ENCODE measurements around the gene CNNM2.
"Not testable (repeated sequence)": the region's sequence is repeated elsewhere in the genome, so short reads cannot be mapped to it uniquely, and the experiment has no call there.

CNNM2 gene

DNA sequence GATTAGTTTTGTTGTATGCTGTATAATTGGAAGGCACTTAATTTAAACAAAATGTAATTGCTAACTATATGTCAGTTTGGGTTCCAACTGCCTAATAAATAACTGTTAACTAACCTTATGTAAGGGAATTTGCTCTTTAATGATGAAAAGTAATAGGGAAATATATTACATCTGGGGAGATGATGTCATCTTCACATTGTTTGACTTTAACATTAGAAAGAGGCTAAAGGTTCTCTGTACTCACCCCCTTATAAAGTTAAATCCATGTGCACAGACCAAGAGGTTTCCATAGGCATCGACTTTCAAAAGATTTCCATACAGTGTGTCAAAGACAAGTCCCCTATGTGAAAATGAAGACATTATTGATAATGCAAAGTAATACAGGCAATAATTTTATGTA, 187.4 kb downstream of the CNNM2 start:
- no peak for DNase-seq (ENCODE audit: low read depth, low spot score)

DNA sequence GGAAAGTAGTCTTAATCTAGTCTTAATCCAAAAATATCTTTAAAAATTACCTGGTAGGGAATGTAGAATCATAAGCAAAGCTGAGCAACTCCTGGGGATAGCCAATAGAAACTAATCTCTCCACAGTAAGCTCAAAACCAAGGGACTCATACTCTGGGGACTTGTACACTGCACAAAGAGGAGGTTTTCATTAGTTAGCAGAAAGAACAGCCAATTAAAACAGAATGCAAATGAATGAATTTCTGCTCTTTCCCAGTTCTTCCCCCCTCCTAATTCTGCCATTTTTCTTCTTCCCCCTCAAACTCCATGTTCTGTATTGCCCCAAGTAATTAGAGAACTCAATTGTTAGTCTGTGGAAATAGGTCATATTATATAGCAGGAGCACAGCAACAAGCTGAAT, 188.4 kb downstream of the CNNM2 start:
- DNase-seq (ENCODE audit: low read depth, low spot score): no peak

DNA sequence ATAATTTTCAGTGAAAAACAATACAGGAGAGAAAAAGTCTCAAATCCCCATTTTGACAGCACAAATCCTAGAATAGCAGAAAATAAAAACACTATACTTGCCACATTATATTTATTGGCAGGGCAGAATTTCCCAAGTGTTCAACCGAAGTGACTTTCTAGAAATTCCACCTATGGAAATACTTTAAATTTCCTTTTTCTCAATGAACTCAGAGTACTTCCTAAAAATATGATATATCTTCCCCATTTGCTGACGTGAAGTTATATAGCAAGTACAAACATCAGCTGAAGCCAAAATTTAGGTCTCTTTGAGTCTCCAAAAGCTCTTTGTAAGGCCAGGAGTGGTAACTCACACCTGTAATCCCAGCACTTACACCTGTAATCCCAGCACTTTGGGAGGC, 191.7 kb downstream of the CNNM2 start:
- no peak for DNase-seq (ENCODE audit: low read depth, low spot score)

DNA sequence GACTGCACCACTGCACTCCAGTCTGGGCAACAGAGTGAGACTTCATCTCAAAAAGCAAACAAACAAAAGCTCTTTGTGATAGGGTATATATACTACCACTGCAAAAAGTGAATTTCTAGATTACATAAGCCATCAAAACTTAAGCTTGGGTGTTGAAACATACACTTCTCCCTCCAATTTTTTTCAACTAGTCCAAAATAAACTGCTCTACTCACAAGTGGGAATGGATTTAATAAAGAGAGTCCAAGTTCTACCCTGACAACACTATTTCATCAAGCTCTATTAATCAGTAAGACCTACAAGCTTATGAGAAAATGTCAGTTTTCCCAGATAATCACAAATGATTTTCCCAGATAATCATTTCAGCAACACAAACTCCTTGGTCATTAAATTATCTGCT, 192.3 kb downstream of the CNNM2 start:
- DNase-seq (ENCODE audit: low read depth, low spot score): no peak

DNA sequence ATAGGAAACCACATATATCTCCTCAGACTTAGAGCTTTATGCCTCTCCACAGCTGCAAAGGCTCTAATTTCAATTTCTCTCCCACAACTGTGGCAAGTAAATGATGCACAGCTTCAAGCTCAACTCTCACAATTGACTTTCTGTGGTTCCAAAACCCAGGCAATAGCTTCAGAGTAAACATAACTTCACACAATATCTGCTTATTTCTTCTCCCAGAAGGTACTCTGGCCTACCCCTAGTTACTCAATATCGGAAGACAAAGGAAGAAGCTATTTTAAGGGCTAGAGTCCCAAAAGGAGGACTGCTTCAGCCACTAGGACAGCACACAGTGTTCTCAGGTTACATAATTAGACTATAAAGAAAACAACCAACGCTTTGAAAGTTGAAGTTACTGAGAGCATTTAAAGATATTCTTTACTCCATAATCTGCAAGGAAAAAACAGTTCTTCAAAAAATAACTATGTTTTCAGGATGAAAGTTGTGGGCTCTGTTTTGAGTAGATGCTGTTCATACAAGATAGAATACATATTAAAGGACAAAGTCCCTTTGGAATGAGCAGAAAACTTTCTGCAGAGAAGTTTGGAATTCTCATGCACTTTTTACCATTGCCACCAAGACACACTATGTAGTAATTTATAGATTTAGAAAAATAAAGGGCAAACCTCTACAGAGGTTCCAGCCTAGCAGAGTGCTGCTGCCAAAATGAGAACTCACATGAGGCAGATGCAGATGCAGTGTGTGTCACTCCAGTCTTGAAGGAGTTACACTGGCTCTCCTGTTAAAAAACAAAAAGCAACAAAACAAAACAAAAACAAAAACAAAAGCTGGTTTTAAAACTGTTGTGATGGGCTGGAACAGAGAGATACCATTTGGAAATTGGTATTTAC, 193.2 kb downstream of the CNNM2 start:
- no peak for DNase-seq (ENCODE audit: low read depth, low spot score)

DNA sequence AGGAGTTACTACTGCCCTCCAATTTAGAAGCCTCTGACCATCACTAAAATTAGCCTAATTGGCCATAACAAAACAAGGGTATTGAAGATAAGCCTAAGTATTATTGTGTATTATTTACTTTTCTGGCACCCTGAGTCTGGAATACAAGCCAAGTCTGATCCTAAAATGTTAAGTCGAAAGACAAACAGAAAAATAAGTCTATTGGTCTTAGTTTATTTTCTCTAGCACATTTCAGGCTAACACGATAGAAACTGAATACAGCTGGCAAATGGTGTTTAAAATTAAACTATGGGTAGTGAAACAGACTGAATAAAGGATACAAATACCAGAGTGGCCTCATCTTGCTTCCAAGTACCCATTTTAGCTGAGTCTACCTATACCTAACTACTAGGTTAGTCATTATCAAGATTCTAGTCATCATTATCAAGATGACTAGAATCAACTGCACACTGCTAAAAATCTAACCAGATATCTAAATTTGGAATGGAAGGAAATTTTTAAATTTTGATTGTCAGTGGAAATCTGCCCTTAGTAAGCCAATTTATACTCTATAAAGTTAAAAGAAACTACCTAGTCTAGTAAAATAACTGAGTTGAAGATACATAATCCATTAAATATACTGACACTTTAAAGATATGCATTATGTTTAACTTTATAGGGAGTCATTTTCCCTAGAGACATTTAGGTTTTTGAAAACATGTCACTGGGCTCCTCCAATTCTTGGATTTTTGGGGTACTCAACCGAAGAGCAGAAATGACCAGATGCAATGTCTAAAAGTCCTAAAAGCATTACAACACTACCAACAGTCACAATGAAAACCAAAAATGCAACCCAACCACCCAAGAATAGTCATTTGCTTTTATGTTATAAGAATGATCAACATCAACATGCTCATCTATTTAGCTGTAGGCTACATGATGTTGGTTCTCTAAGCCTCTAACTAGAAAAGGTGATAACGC, 194.1 kb downstream of the CNNM2 start:
- DNase-seq (ENCODE audit: low read depth, low spot score): no peak

DNA sequence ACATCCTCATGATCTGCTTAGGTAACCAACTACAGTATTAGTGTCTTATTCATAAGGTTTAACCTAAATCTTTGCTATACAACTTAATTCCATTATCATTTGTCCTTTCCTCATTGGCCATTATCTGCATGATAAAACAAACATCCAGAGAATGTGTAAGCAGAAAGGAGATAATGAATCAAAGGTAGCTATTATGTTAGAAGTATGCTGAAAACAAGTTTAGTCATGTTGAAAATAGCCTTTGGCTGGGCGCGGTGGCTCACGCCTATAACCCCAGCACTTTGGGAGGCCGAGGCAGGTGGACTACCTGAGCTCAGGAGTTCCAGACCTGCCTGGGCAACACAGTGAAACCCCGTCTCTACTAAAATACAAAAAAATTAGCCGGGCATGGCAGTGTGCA, 196.8 kb downstream of the CNNM2 start:
- DNase-seq (ENCODE audit: low read depth, low spot score): no peak

DNA sequence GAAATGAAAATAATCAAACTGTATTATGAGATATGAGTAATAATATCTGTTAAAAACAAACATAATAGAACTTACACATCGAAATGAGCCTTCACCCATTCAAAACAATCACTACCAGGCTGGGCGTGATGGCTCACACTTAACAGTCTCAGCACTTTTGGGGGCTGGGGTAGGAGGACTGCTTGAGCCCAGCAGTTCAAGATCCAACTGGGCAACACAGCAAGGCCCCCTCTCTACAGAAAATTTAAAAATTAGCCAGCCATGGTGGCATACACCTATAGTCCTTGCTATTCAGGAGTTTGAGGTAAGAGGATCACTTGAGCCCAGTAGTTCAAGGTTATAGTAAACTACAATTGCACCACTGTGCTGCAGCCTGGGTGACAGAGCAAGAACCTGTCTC, 199.2 kb downstream of the CNNM2 start:
- DNase-seq (ENCODE audit: low read depth, low spot score): no peak

DNA sequence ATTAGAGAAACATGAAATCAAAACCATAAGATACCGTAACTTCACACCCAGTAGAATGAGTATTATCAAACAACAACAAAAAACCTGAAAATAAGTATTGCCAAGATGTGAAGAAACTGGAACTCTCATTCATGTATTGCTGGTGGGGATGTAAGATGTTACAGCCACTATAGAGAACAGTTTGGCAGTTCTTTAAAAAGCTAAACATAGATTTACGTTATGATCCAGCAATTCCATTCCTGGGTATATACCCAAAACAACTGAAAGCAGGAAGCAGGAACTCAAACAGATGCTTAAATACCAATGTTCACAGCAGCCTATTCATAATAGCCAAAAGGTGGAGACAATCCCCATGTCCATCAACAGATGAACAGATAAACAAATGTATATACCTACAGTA, 202.5 kb downstream of the CNNM2 start:
- no peak for DNase-seq (ENCODE audit: low read depth, low spot score)

DNA sequence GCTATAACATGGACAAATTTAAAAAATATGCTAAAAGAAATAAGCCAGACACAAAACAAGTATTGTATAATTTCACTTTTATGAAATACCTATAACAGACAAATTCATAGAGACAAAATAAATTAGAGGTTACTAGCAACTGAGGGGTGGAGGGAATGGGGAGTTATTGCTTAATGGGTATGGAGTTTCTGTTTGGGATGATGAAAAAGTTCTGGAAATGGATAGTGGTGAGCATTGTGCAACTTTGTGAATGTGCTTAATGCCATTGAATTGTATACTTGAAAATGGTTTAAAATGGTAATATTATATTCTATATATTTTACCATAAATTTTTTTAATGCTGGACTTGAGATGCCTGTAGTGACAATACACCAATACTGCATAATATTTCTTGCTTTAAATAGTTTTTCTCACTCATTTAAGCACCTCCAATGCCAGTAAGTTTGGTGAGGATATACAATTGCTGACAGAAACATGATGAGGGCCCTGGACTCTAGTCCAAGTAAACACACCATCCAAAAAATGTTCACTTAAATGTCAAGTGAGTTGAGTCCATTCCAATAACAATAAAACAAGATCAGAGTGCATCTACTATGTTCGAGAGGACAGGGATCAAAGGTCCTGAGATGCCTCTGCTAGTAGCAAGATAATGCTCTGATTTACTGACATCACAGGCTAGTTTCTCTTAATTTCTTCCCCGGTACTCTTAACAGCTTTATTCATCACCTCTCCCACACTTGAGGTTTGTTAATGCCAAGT, 203.1 kb downstream of the CNNM2 start:
- no peak for DNase-seq (ENCODE audit: low read depth, low spot score)

DNA sequence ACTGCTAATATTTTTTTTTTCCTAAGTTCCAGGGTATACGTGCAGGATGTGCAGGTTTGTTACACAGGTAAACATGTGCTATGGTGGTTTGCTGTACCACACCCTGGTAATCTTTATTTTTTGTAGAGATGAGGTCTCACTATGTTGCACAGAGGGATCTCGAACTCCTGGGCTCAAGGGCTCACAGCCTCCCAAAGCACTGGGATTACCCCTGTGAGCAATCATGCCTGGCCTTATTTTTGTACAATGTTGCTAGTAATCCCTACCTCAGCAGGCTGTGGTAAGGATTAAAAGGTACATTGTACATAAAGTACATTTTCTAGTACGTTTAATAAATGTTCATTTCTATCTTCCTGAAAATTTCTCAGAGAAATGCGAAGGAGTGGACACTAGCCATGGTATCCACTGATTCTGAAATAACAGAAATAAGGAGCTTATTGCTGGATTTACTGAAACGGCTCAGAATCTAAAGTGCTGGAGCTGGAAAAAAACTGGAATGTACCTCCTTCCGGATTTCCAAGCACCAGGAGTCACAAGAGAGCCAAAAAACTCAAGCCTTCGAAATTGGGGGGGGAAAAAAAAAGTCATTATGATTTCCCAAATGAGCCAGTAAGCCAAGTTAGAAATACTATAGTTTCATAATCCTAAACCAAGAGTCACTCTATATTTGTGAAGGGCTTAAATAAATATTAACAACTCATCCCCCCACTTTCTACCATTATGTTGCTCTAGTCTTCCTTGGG, 205.4 kb downstream of the CNNM2 start:
- no peak for DNase-seq (ENCODE audit: low read depth, low spot score)

DNA sequence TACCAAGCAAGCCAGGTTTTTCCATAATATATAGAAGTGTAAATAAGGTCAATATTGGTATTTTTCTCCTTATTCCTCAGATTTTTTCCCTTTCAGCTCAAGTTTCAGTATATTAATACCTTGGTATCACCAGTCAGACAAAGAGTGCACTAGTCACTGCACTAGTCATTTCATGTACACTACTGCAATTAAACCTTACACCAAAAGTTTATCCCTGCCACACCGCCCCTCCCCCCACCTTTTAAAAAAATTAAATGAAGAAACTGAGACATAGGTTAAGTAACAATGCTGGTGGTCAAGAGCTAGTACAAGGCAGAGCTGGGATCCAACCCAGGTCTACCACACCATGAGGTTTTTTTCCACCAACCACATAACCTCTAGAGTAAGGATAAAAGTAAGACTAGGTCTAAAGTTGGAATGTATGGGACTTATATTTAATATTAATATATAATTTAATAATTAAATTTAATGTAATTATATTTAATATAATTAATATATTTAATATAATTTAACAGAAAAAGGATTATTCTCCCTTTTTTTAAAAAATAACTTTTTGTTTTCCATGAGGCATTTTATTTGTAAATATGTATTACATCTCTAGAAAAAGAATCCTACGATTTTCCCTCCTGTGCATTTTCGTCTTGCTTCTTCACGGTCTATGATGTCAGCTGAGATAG, 206.5 kb downstream of the CNNM2 start:
- no peak for DNase-seq (ENCODE audit: low read depth, low spot score)

DNA sequence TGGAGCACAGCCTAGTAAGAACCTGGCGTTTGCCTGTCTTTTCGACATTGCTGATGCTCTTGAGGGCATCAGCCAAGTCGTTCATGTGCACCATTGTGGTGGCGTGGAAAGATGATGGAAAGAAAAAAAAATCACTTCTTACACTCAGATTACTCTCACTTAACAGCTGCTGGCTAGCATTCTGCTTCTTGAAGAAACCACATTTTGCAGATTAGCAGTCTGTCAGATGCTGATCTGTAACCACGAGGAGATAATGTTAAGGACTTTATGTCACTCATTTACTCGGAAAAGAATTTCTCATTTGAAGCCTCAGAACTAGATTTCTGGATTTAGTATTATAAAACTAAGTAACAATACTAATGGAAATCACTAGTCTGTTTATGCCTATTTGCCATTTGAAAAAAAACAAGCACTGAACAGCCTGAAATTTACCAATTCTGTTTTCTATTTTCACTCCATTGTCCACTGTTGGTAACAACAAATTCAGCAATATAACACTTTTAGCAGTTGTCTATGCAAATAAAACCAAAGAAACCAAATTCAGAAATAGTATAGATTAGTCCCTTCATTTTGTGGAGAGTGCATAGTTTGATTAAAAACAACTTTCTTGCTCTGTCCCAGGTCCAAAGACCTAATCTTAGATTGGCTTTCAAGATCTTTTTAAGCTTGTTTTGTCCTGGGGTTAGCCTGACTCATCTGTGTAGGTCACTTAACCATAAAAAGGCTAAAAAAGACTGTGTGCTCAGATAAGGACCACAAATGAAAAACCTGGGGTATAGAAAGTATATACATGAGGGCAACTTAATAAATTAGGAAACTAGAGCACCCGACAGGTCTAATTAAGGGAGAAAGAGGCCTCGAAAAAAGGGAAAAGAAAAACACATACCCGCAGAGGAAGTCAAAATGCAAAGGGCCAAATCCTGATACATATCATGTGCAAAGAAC, 207.5 kb downstream of the CNNM2 start:
- no peak for DNase-seq (ENCODE audit: low read depth, low spot score)

DNA sequence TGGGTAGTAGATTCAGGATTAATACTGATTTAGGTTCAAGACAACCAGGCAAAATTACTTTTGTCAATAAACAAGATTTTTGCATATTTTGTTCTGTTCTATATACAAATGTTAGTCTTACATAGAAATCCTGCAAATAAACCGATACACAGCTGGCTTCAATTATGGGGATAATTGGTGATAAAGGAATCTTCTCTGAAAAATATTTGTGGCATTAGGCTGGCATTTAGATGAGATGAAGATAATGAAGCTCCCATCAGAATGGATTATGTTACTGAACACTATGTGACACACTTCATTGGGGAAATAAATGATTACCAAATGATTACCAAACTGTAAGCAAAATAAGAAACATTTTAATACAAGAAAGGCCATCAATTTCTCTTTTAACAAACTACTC, 209.1 kb downstream of the CNNM2 start:
- no peak for DNase-seq (ENCODE audit: low read depth, low spot score)

DNA sequence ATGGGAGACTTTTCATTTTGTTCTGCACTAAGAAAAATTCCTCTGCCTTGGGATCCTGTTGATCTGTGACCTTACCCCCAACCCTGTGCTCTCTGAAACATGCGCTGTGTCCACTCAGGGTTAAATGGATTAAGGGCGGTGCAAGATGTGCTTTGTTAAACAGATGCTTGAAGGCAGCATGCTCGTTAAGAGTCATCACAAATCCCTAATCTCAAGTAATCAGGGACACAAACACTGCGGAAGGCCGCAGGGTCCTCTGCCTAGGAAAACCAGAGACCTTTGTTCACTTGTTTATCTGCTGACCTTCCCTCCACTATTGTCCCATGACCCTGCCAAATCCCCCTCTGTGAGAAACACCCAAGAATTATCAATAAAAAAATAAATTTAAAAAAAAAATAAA, 212.1 kb downstream of the CNNM2 start:
- DNase-seq (ENCODE audit: low read depth, low spot score): not testable (repeated sequence)

DNA sequence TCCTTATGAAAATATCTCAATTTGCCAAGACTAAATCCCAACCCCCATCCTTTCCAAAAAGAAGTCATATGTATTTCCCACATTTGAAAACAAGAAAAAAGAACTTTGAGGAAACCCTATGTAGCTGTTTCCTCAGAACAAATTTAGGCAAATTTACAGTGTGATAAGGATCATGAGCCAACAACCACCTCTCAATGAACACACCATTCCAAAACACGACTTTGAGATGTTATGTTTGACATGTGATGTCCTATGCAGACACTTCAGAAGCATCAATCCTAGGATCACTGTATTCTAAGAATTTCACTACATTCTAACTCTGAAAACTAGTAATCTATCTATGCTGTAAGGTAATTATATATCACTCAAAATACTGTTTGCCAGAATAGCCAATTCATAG, 212.8 kb downstream of the CNNM2 start:
- DNase-seq (ENCODE audit: low read depth, low spot score): no peak

DNA sequence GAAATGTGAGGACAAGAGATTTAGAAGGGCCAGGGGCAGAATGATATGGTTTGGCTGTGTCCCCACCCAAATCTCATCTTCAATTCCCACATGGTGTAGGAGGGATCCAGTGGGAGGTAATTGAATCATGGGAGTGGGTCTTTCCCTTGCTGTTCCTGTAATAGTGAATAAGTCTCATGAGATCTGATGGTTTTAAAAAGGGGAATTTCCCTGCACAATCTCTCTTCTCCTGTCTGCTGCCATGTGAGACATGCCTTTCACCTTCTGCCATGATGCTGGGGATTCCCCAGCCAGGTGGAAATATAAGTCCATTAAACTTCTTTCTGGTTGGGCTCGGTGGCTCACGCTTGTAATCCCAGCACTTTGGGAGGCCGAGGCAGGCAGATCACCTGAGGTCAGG, 217.1 kb downstream of the CNNM2 start:
- DNase-seq (ENCODE audit: low read depth, low spot score): not testable (repeated sequence)

DNA sequence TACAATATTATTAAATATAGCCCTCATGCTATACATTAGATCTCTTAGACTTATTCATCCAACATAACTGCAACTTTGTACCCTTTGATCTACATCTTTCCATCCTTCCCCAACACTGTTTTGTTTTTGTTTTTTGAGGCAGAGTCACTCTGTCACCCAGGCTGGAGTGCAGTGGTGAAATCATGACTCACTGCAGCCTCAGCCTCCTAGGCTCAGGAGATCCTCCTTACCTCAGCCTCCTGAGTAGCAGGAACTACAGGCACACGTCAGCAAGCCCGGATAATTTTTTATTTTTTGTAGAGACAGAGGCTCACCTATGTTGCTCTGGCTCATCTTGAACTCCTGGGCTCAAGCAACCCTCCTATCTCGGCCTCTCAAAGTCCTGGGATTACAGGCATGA, 221.7 kb downstream of the CNNM2 start:
- no peak for DNase-seq (ENCODE audit: low read depth, low spot score)
